8988T (cell line): ENCODE data around the gene DCAF8.

ENCODE experiments used
- DNase-seq: peaks from one replicate; pipeline ENCODE4 v3.0.0; 2011

Gene DCAF8

GRCh38 chr1:160222546-160222945 is 39.8 kb downstream of the DCAF8 start:
- no peak for DNase-seq

GRCh38 chr1:160221089-160221488 is 41.3 kb downstream of the DCAF8 start:
- DNase-seq: no peak

- DNase-seq: no peak
Observed at GRCh38 chr1:160220301-160220700, 42.0 kb downstream of the DCAF8 start.

GRCh38 chr1:160219062-160219929 is 43.1 kb downstream of the DCAF8 start:
- DNase-seq: no peak

- DNase-seq: no peak
Observed at GRCh38 chr1:160217481-160218051, 44.8 kb downstream of the DCAF8 start.

- no peak for DNase-seq
Observed at GRCh38 chr1:160216301-160216700, 46.0 kb downstream of the DCAF8 start.

GRCh38 chr1:160214481-160215140 is 47.7 kb downstream of the DCAF8 start:
- no peak for DNase-seq

GRCh38 chr1:160211046-160211790 is 51.1 kb downstream of the DCAF8 start:
- DNase-seq: no peak

- DNase-seq: no peak
Observed at GRCh38 chr1:160210561-160210960, 51.8 kb downstream of the DCAF8 start.

GRCh38 chr1:160209321-160210046 is 52.9 kb downstream of the DCAF8 start:
- DNase-seq: no peak

GRCh38 chr1:160208557-160209320 is 53.6 kb downstream of the DCAF8 start:
- DNase-seq: no peak

GRCh38 chr1:160207771-160208556 is 54.4 kb downstream of the DCAF8 start:
- DNase-seq: no peak

GRCh38 chr1:160207118-160207650 is 55.2 kb downstream of the DCAF8 start:
- DNase-seq: no peak

- peak; percentile 76 for DNase-seq
Observed at GRCh38 chr1:160206421-160207117, 55.8 kb downstream of the DCAF8 start.

GRCh38 chr1:160206036-160206389 is 56.3 kb downstream of the DCAF8 start:
- no peak for DNase-seq

GRCh38 chr1:160205242-160206035 is 56.9 kb downstream of the DCAF8 start, which contains the start of gene PEA15:
TSS of gene PEA15 (plus strand) at chr1:160205384. CDS start at chr1:160211545, 6,161 bp downstream.
- DNase-seq: peak; percentile 92

- DNase-seq: no peak
Observed at GRCh38 chr1:160204526-160205241, 57.7 kb downstream of the DCAF8 start.

GRCh38 chr1:160200786-160201185 is 61.6 kb downstream of the DCAF8 start:
- DNase-seq: no peak
